Measurements from ENCODE around the gene HDHD3.

The HDHD3 gene, protein sequence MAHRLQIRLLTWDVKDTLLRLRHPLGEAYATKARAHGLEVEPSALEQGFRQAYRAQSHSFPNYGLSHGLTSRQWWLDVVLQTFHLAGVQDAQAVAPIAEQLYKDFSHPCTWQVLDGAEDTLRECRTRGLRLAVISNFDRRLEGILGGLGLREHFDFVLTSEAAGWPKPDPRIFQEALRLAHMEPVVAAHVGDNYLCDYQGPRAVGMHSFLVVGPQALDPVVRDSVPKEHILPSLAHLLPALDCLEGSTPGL

DNA sequence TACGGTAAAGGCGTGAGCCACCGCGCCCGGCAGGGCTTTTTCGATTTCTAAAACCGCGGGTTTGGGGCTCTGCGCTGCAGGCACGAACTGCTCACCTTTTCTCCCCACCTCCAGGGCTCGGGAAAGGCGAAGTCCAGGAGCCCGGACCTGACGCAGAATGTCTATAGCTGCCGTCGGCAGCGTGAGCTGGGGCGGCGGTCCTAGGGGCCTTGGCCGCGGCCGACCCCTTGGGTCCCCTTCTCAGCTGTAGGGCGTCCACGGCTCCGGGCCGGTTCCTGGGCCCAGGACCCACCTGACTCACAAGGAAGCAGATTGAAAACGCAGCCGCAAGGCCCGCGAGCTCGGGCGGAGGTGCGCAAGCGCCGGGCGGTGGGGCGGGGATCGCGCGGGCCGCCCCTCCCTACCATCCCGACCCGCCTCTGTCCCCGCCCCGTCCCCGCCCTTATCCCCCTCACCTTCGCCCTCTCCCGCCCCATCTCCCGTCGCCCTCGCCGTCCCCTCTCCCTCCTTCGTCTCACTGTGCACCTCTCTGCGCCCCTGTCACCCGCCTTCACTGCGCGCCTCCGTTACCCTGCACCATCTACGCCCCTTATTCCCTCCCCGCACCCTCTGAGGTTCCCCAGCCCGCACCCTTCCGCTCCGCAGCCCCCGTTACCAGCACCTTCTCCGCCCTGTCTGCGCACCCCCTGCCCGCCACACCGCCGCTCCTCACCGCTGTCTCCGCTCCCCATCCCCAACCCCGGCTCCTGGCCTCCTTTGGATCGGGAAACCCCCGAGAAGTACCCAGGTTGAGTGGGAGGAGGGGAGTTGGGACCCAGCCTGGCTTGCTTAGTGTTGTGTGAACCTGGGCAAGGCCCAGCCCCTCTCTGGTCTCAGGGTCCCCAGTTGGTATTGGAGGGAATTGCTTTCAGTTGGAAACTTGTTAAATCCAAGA, at the start of gene HDHD3:
Gene HDHD3, minus strand, starts transcription at position 353 of the 934 bp plus-strand sequence. CDS start 2,632 bp downstream, outside the sequence.
- ATAC-seq, result peak; percentile 96
- TF ChIP-seq CSDC2 (CRISPR knock-in tag; IDR thresholded peaks at IDR 0.05) (no peak), BACH2 (CRISPR knock-in tag; IDR thresholded peaks at IDR 0.05; ENCODE audit: borderline replicate concordance) (no peak)

DNA sequence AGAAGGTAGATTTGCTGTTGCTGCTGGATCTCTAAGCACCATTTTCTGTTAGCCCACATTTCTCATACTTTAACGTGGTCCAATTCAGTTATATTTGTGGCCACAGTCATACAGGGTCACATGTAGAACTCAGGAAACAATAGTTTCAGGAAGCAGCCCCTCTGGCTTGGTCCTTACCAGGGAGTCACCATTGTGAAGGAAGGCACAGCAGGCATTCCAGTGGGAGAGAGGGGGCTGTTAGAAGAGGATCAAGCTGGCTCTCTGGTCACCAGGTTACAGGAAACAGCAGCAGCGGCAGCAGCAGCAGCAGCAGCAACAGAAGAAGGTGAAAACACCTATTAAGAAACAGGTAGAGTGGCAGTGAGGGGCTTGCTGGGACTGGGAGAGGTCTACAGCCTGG, 48.3 kb upstream of the HDHD3 start:
- no peak for TF ChIP-seq PPARA (CRISPR knock-in tag; IDR thresholded peaks at IDR 0.05; ENCODE audit: borderline replicate concordance)
- TF ChIP-seq ARNTL (CRISPR knock-in tag; IDR thresholded peaks at IDR 0.05; ENCODE audit: borderline replicate concordance, low read depth), result no peak
- TF ChIP-seq, protein P1, sequence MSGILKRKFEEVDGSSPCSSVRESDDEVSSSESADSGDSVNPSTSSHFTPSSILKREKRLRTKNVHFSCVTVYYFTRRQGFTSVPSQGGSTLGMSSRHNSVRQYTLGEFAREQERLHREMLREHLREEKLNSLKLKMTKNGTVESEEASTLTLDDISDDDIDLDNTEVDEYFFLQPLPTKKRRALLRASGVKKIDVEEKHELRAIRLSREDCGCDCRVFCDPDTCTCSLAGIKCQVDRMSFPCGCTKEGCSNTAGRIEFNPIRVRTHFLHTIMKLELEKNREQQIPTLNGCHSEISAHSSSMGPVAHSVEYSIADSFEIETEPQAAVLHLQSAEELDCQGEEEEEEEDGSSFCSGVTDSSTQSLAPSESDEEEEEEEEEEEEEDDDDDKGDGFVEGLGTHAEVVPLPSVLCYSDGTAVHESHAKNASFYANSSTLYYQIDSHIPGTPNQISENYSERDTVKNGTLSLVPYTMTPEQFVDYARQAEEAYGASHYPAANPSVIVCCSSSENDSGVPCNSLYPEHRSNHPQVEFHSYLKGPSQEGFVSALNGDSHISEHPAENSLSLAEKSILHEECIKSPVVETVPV (CRISPR knock-in tag; IDR thresholded peaks at IDR 0.05), result no peak
- TF ChIP-seq, protein P2, sequence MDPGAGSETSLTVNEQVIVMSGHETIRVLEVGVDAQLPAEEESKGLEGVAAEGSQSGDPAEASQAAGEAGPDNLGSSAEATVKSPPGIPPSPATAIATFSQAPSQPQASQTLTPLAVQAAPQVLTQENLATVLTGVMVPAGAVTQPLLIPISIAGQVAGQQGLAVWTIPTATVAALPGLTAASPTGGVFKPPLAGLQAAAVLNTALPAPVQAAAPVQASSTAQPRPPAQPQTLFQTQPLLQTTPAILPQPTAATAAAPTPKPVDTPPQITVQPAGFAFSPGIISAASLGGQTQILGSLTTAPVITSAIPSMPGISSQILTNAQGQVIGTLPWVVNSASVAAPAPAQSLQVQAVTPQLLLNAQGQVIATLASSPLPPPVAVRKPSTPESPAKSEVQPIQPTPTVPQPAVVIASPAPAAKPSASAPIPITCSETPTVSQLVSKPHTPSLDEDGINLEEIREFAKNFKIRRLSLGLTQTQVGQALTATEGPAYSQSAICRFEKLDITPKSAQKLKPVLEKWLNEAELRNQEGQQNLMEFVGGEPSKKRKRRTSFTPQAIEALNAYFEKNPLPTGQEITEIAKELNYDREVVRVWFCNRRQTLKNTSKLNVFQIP (CRISPR knock-in tag; IDR thresholded peaks at IDR 0.05; ENCODE audit: borderline replicate concordance, low read depth), result no peak
- no peak for TF ChIP-seq BACH2 (CRISPR knock-in tag; IDR thresholded peaks at IDR 0.05; ENCODE audit: borderline replicate concordance)
- no peak for TF ChIP-seq ZFP30 (CRISPR knock-in tag; IDR thresholded peaks at IDR 0.05)
- TF ChIP-seq ZNF8 (CRISPR knock-in tag; IDR thresholded peaks at IDR 0.05), result no peak
- TF ChIP-seq TCF4 (CRISPR knock-in tag; IDR thresholded peaks at IDR 0.05; ENCODE audit: borderline replicate concordance), result no peak
- TF ChIP-seq ZNF565 (CRISPR knock-in tag; conservative IDR thresholded peaks at IDR 0.05; ENCODE audit: low read depth), result no peak
- no peak for TF ChIP-seq ZC3H10 (CRISPR knock-in tag; IDR thresholded peaks at IDR 0.05)
- TF ChIP-seq, protein P3, sequence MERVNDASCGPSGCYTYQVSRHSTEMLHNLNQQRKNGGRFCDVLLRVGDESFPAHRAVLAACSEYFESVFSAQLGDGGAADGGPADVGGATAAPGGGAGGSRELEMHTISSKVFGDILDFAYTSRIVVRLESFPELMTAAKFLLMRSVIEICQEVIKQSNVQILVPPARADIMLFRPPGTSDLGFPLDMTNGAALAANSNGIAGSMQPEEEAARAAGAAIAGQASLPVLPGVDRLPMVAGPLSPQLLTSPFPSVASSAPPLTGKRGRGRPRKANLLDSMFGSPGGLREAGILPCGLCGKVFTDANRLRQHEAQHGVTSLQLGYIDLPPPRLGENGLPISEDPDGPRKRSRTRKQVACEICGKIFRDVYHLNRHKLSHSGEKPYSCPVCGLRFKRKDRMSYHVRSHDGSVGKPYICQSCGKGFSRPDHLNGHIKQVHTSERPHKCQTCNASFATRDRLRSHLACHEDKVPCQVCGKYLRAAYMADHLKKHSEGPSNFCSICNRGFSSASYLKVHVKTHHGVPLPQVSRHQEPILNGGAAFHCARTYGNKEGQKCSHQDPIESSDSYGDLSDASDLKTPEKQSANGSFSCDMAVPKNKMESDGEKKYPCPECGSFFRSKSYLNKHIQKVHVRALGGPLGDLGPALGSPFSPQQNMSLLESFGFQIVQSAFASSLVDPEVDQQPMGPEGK (CRISPR knock-in tag; IDR thresholded peaks at IDR 0.05; ENCODE audit: borderline replicate concordance), result no peak
- no peak for TF ChIP-seq ZFP3 (CRISPR knock-in tag; IDR thresholded peaks at IDR 0.05)
- no peak for ATAC-seq

DNA sequence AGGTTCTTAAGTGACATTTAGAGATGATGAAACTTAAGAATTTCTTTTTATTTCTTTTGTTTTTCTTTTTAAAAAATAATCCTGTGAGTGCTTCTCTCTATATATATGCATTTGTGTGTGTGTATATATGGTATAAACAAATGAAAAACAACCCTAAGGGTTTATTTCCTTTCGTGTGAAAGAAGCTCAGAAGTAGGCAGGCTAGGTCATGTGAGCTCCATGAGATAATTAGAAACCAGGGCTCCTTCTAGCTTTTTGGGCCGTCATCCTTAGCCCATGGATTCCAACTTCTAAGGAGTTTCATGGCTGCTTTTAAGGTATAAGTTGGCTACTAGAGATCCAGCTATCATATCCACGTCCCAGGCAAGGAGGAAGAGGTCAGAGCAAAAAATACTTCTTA, 44.9 kb upstream of the HDHD3 start:
- no peak for ATAC-seq
- TF ChIP-seq CSDC2 (CRISPR knock-in tag; IDR thresholded peaks at IDR 0.05) (no peak), TOX (CRISPR knock-in tag; IDR thresholded peaks at IDR 0.05; ENCODE audit: borderline replicate concordance) (no peak)
- TF ChIP-seq, protein P1 (CRISPR knock-in tag; IDR thresholded peaks at IDR 0.05), result no peak

DNA sequence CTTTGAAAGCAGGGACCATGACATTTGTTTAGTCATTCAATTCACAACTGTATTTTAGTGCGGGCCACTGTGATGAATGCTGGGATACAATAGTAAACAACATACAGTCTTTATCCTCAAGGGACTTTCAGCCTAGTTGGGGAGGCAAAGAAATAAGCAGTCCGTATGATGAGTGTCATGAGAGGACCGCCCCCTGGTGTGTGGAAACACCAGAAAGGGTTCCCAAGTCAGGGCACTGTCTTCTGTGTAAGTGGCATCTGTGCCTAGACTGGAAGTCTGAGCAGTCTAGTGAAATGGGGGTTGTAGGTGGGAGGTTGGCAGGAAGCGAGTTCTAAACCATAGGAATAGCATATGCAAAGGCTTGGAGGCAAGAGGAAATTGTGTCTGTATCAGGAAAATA, 40.6 kb upstream of the HDHD3 start:
- no peak for ATAC-seq
- TF ChIP-seq RARB (CRISPR knock-in tag; IDR thresholded peaks at IDR 0.05), result no peak
- TF ChIP-seq ARNTL (CRISPR knock-in tag; IDR thresholded peaks at IDR 0.05; ENCODE audit: borderline replicate concordance, low read depth), result no peak
- no peak for TF ChIP-seq TOX (CRISPR knock-in tag; IDR thresholded peaks at IDR 0.05; ENCODE audit: borderline replicate concordance)
- no peak for TF ChIP-seq CSDC2 (CRISPR knock-in tag; IDR thresholded peaks at IDR 0.05)

DNA sequence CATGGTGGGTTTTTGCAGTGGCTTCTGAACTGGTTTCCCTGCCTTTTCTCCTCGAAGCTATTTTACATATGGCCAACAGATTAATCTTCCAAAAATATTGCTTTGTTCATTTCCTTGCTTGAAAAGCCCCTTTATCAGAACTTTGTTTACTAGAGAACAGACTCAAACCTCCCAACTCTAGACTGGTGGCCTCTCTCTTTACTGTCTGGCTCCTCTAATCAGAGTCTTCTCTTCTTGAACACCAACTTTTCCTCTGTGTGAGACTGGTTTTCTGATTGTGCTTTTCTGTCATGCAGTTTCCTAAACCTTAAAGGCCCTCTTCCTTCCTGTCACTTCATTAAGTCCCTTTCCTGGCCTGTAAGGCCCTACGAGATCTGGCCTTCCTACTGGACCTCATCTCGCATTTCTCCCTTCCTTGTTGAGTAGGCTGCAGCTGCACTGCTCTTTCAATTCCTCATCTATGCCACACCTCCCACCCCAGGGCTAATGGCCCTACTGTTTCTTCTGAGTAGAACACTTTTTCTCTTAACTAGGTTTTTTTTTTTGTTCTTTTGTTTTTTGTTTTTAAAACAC, 39.4 kb upstream of the HDHD3 start:
- ATAC-seq, result no peak
- TF ChIP-seq ZFP3 (CRISPR knock-in tag; IDR thresholded peaks at IDR 0.05) (no peak), ZNF8 (CRISPR knock-in tag; IDR thresholded peaks at IDR 0.05) (no peak), GLIS3 (CRISPR knock-in tag; IDR thresholded peaks at IDR 0.05) (no peak), ESRRG (CRISPR knock-in tag; IDR thresholded peaks at IDR 0.05) (no peak), PPARA (CRISPR knock-in tag; IDR thresholded peaks at IDR 0.05; ENCODE audit: borderline replicate concordance) (no peak), TCF4 (CRISPR knock-in tag; IDR thresholded peaks at IDR 0.05; ENCODE audit: borderline replicate concordance) (no peak)
- TF ChIP-seq, protein P1 (CRISPR knock-in tag; IDR thresholded peaks at IDR 0.05), result no peak
- TF ChIP-seq, protein P3 (CRISPR knock-in tag; IDR thresholded peaks at IDR 0.05; ENCODE audit: borderline replicate concordance), result no peak
